GM18870 (cell line): Measurements from ENCODE around the gene EPM2A.
"Not testable (repeated sequence)": the region's sequence is repeated elsewhere in the genome, so short reads cannot be mapped to it uniquely, and the experiment has no call there.

Experiments used
- ATAC-seq: cut with Tn5 transposase; IDR thresholded peaks from one replicate; pipeline ENCODE4 v1.9.1; 2021; ENCODE audit warnings: moderate library complexity; ENCODE audit not compliant: unreplicated experiment

The EPM2A gene

DNA sequence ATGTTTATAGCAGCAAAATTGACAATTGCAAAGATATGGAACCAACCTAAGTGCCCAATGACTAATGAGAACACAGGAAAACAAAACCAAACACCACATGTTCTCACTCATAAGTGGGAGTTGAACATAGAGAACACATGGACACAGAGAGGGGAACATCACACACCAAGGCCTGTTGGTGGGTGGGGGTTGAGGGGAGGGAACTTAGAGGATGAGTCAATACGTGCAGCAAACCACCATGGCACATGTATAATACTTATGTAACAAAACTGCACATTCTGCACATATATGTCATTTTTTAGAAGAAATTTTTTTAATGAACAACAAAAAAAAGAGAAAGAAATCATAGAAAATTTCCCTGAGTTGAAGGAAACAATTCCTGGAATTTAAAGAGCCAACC lies 3.9 kb downstream of the EPM2A start:
- no peak for ATAC-seq

DNA sequence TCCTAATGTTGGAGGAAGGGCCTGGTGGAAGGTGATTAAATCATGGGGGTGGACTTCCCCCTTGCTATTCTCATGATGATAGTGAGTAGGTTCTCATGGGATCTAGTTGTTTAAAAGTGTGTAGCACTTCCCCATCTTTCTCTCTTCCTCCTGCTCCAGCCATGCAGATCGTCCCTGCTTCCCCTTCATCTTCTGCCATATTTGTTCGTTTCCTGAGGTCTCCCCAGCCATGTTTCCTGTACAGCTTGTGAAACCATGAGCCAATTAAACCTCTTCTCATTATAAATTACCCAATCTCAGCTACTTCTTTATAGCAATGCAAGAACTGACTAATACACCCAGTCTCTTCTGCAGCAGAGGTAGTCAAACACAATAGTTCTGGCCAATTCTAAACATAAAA lies 5.4 kb downstream of the EPM2A start:
- ATAC-seq = no peak

DNA sequence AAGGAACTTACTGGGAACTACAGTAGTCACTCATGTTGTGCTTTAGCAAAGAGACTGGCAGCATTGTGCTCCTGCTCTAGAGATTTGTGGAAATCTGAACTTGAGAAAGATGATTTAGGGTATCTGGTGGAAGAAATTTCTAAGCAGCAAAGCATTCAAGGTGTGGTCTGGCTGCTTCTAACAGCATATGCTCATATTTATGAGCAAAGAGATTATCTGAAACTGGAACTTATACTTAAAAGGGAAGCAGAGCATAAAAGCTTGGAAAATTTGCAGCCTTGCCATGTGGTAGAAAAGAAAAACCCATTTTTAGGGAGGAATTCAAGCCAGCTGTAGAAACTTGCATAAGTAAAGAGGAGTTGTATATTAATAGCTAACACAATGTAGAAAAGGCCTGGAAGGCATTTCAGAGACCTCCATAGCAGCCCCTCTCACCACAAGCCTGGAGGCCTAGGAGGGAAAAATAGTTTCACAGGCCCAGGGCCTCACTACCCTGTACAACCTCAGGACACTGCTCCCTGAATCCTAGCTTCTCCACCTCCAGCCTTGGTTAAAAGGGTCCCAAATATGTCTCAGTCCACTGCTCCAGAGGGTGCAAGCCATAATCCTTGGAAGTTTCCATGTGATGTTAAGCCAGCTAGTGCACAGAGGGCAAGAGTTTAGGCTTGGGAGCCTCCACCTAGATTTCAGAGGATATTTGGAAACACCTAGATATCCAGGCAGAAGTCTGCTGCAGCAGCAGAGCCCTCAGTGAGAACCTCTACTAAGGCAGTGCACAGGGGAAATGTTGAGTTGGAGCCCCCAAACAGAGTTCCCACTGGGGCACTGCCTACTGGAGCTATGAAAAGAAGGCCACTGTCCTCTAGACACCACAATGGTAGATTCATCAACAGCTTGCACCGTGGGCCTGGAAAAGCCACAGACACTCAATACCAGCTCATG lies 6.6 kb downstream of the EPM2A start:
- ATAC-seq = no peak

DNA sequence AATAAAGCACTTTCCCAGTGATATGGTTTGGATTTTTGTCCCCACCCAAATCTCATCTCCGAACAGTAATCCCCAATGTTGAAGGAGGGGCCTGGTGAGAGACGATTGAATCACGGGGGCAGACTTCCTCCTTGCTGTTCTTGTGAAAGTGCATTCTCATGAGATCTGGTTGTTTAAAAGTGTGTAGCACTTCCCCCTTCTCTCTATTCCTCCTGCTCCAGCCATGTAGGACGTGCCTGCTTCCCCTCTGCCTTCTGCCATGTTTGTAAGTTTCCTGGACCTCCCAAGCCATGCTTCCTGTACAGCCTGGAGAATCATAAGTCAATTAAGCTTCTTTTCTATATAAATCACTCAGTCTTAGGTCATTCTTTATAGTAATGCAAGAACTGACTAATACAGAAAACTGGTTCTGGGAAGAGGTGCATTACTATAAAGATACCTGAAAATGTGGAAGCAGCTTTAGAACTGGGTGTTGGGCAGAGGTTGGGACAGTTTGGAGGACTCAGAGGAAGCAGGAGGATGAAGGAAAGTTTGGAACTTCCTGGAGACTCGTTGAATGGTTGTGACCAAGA lies 7.4 kb downstream of the EPM2A start:
- no peak for ATAC-seq

GRCh38 chr6:145725570-145725969 lies 9.8 kb downstream of the EPM2A start:
- ATAC-seq = no peak

GRCh38 chr6:145723646-145724045 lies 11.7 kb downstream of the EPM2A start:
- no peak for ATAC-seq

- no peak for ATAC-seq
Observed at GRCh38 chr6:145722190-145722589, 13.1 kb downstream of the EPM2A start.

GRCh38 chr6:145721144-145721543 lies 14.2 kb downstream of the EPM2A start:
- ATAC-seq = no peak

- ATAC-seq = no peak
Observed at GRCh38 chr6:145715426-145715825, 19.9 kb downstream of the EPM2A start.

DNA sequence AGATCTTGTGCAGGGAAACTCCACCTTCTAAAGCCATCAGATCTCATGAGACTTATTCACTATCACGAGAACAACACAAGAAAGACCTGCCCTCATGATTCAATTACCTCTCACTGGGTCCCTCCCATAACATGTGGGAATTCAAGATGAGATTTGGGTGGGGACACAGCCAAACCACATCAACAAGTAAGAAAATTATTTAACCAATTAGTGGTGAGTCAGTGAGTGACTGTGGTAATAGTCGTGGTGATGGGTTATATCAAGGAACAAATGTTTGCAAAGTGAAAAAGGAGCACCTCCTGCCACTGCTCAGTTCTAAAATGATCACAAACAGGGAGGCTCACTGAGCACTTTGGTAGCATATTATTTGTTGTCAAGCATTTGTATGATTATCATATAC lies 20.6 kb downstream of the EPM2A start:
- no peak for ATAC-seq

DNA sequence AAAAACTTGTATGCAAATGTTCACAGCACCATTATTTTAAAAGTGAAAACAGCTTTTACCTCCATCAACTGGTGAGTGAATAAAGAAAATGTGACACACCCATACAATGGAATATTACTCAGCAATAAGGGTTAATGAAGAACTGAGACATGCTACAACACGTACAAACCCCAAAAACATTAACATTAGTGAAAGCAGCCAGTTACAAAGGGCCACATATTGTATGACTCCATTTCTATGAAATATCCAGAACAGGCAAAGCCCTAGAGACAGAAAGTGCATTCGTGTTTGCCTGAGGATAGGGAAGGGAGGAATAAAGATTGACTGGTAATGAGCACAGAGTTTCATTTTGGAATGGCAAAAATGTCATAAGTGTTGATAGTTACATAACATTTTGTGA lies 21.5 kb downstream of the EPM2A start:
- ATAC-seq = no peak

GRCh38 chr6:145711372-145711771 lies 23.9 kb downstream of the EPM2A start:
- ATAC-seq = no peak

GRCh38 chr6:145707397-145707796 lies 27.9 kb downstream of the EPM2A start:
- no peak for ATAC-seq

GRCh38 chr6:145705561-145705960 lies 29.8 kb downstream of the EPM2A start:
- ATAC-seq = no peak

DNA sequence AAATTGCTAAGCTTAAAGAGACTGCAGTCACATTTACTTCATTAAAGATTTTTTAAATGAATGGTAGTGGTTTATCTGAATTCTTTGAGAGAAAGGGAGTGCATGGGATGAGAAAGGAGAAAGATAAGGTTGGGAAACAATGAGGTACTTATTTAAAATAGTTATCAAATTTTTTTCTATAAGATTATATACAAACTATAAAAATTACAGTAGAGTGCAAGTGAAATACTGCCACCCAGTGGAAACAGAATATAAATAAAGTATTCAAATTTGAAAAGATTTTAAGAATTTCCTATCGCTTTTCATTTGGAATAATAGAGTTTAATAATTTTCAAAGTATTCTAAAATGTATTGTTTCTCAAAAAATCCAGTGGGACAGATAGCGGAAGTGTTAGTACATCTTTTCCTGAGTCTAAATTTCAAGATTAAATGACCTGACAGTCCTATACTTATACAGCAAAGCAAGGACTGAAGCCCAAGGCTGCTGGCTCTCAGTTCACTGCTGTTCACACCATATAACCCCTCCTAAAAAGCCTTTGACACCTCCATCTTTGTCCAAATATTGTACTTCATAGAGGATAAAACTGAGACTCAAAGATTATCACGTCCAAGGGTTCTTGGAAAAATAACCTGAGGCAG lies 31.1 kb downstream of the EPM2A start:
- ATAC-seq = no peak

GRCh38 chr6:145699462-145699861 lies 35.9 kb downstream of the EPM2A start:
- no peak for ATAC-seq

DNA sequence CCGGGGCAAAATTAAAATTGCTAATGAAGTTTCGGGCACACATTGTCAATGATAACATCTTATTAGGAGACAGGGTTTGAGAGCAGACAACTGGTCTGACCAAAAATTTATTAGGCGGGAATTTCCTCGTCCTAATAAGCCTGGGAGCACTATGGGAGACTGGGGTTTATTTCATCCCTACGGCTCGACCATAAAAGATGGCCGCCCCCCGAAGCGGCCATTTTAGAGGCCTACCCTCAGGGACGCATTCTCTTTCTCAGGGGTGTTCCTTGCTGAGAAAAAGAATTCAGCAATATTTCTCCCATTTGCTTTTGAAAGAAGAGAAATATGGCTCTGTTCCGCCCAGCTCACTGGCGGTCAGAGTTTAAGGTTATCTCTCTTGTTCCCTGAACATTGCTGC lies 37.9 kb downstream of the EPM2A start:
- ATAC-seq = not testable (repeated sequence)

DNA sequence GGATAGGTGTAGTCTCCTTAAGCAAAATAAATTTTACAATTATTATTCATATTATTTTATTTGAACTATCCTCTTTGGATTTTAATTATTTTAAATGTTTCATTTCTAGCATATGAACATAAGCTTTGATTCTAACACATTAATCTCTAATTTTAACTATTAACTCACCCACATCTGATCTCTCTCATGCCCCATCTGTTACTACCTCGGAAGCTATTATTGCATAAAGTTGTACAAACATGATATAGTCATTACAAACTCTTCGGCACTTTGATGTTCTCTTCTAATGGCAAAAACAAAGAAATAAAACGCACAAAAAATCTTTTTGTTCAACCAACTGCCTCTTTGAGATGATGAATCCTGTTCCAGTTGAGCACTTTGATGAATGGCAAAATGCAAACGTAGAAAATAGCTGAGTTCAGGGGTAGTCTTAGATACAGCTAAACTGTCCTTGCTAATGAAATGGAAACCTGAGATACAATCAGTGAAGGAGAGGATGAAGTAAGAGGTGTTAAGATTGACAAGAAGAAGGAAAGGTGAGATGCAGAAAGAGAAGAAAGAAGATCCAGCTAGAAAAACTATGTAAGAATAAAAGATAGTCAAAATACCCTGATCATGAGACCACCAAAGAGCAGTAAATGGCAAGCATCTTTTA lies 41.1 kb downstream of the EPM2A start:
- ATAC-seq = no peak

DNA sequence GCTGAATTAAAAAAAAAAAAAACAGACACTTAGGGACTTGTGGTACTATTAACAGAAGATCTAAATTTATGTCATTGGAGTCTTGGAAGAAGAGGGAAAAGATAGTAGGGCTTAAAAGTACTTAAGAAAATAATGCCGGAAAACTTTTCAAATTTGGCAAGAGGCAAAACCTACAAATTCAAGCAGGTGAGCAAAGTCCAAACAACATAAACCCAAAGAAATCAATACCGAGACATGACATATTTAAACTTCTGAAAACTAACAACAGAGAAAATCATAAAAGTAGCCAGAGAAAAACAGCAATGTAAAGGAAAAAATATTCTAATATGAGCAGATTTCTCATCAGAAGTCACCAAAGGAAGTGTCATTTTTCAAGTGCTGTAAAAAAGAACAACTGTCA lies 44.4 kb downstream of the EPM2A start:
- no peak for ATAC-seq

DNA sequence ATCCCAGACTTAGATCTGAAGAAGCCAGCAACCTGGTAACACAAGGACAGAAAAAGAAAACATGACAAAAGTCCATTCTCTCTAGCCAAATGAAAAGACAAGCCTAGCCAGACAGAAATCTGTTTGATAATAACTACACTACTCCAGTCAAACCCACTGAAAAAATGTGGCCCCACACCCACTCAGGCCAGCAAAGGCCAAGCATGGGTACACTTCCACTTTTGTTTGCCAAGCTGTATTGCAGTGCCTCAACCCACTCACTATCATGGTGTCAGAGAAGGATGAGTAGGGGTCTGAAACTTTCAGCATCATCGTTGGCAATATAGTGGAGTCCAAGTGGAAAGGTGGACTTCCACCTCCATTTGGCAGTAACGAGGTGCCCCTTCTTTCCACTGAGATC lies 45.8 kb downstream of the EPM2A start:
- ATAC-seq = no peak

DNA sequence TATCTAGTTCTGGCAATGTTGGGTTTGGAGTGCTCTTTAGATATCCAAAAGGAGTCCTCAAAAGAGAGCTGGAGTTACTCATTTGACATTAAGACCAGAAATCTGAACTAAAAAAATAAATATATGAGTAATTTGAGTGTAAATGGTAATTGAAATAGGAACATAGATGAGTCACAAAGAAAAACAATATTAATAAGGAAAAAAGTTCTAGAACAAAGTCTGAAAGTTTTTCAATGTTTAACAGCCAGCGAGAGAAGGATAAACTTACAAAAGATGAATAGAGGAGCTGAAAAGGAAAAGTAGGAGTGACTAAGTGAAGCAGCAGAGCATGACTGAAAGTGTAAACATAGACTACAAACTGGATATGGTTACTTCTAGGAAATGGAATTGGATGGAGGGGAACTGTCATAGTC lies 46.8 kb downstream of the EPM2A start:
- ATAC-seq = no peak

- ATAC-seq = no peak
Observed at GRCh38 chr6:145685932-145686331, 49.4 kb downstream of the EPM2A start.
